Stimulated activated CD4-positive, alpha-beta T cell treated with anti-CD3 and anti-CD28 coated beads, Interleukin-4, amount 100 ng/mL, for 1 hour (primary cell): ENCODE data around the gene OCEL1.

Experiments used
- DNase-seq: peaks from one replicate; pipeline ENCODE4 v3.0.0-alpha.2; 2020

The OCEL1 gene

GRCh38 chr19:17211547-17212446, 14.2 kb upstream of the OCEL1 start:
- no peak for DNase-seq

GRCh38 chr19:17213334-17213733, 12.7 kb upstream of the OCEL1 start:
- DNase-seq: no peak

GRCh38 chr19:17214508-17215126, 11.4 kb upstream of the OCEL1 start:
- DNase-seq: no peak

- peak; percentile 83 for DNase-seq
Observed at GRCh38 chr19:17215127-17215971, 10.7 kb upstream of the OCEL1 start, which contains the start of gene USE1. Gene USE1 (plus strand): TSS chr19:17215357. CDS start chr19:17215406, 49 bp downstream.

GRCh38 chr19:17216058-17216670, 9.9 kb upstream of the OCEL1 start:
- DNase-seq: no peak

- no peak for DNase-seq
Observed at GRCh38 chr19:17219286-17219685, 6.7 kb upstream of the OCEL1 start.

GRCh38 chr19:17220207-17220758, 5.7 kb upstream of the OCEL1 start:
- DNase-seq: peak; percentile 35

- DNase-seq: no peak
Observed at GRCh38 chr19:17225053-17225452, 973 bp upstream of the OCEL1 start.

GRCh38 chr19:17227798-17228367, 1.9 kb downstream of the OCEL1 start:
- DNase-seq: no peak

GRCh38 chr19:17229890-17230289, 3.9 kb downstream of the OCEL1 start:
- no peak for DNase-seq

- no peak for DNase-seq
Observed at GRCh38 chr19:17232258-17232657, 6.2 kb downstream of the OCEL1 start.

GRCh38 chr19:17234911-17235299, 8.9 kb downstream of the OCEL1 start:
- DNase-seq: peak; percentile 71

- DNase-seq: peak; percentile 78
Observed at GRCh38 chr19:17235300-17235970, 9.4 kb downstream of the OCEL1 start.

- DNase-seq: no peak
Observed at GRCh38 chr19:17235971-17236777, 10.1 kb downstream of the OCEL1 start.

GRCh38 chr19:17236811-17237543, 11.0 kb downstream of the OCEL1 start:
- no peak for DNase-seq

- no peak for DNase-seq
Observed at GRCh38 chr19:17237747-17238706, 12.0 kb downstream of the OCEL1 start.

- no peak for DNase-seq
Observed at GRCh38 chr19:17240062-17240752, 14.2 kb downstream of the OCEL1 start.

- no peak for DNase-seq
Observed at GRCh38 chr19:17240826-17241399, 14.9 kb downstream of the OCEL1 start.
